Dendritic cell treated with granulocyte-macrophage colony-stimulating factor and Interleukin-4, amounts not matched to agents 40 ng/mL and 50 ng/mL, for 4 days (primary cell): ENCODE measurements around the gene HMCN2.

Experiments
- H3K27ac Mint-ChIP-seq: one replicate; pipeline ENCODE4 v1.8.0; 2022; ENCODE audit warnings: mild to moderate bottlenecking, mixed read lengths
- H3K27me3 Mint-ChIP-seq: one replicate; pipeline ENCODE4 v1.8.0; 2022; ENCODE audit warnings: mild to moderate bottlenecking, mixed read lengths
- H3K36me3 Mint-ChIP-seq: one replicate; pipeline ENCODE4 v1.8.0; 2022; ENCODE audit warnings: low read depth, mixed read lengths
- H3K4me1 Mint-ChIP-seq: one replicate; pipeline ENCODE4 v1.8.0; 2022; ENCODE audit warnings: low read depth, mixed read lengths
- H3K4me3 Mint-ChIP-seq: one replicate; pipeline ENCODE4 v1.8.0; 2022; ENCODE audit warnings: mild to moderate bottlenecking, moderate library complexity, mixed read lengths
- H3K9me3 Mint-ChIP-seq: one replicate; pipeline ENCODE4 v1.8.0; 2022; ENCODE audit warnings: mixed read lengths
- intact Hi-C: fragments of 100-400 bp; cut with micrococcal nuclease; formaldehyde crosslinking; loops from one replicate; pipeline ENCODE4 v1.15.0; 2022

The HMCN2 gene

GRCh38 chr9:130346431-130346830 lies 80.9 kb downstream of the HMCN2 start:
- Mint-ChIP-seq H3K27ac (no peak overlapping the region), H3K4me3 (no peak overlapping the region), H3K9me3 (no peaks in the 10 kb centered on the region), H3K36me3 (no peaks in the 10 kb centered on the region), H3K4me1 (no peaks in the 10 kb centered on the region), H3K27me3 (peaks cover 2% of the 10 kb centered on the region)
- intact Hi-C loops, result no loop called here

- no peaks in the 10 kb centered on the region for H3K4me1 Mint-ChIP-seq
- H3K27ac Mint-ChIP-seq, result no peak overlapping the region
- H3K36me3 Mint-ChIP-seq, result no peaks in the 10 kb centered on the region
- no peak overlapping the region for H3K4me3 Mint-ChIP-seq
- intact Hi-C loops, result no loop called here
- H3K27me3 Mint-ChIP-seq, result peaks cover 2% of the 10 kb centered on the region
- no peaks in the 10 kb centered on the region for H3K9me3 Mint-ChIP-seq
These were observed 81.5 kb downstream of the HMCN2 start for GRCh38 chr9:130347036-130347435.

- H3K27ac Mint-ChIP-seq, result no peak overlapping the region
- intact Hi-C loops, result no loop called here
- H3K9me3 Mint-ChIP-seq, result no peaks in the 10 kb centered on the region
- H3K4me1 Mint-ChIP-seq, result no peaks in the 10 kb centered on the region
- H3K36me3 Mint-ChIP-seq, result no peaks in the 10 kb centered on the region
- H3K27me3 Mint-ChIP-seq, result no peaks in the 10 kb centered on the region
- H3K4me3 Mint-ChIP-seq, result no peak overlapping the region
These were observed 82.4 kb downstream of the HMCN2 start for GRCh38 chr9:130347931-130348330.

GRCh38 chr9:130348341-130348740 lies 82.8 kb downstream of the HMCN2 start:
- H3K27me3 Mint-ChIP-seq, result no peaks in the 10 kb centered on the region
- no peak overlapping the region for H3K27ac Mint-ChIP-seq
- intact Hi-C loops, result no loop called here
- H3K36me3 Mint-ChIP-seq, result no peaks in the 10 kb centered on the region
- no peaks in the 10 kb centered on the region for H3K9me3 Mint-ChIP-seq
- H3K4me3 Mint-ChIP-seq, result no peak overlapping the region
- H3K4me1 Mint-ChIP-seq, result no peaks in the 10 kb centered on the region

- H3K27ac Mint-ChIP-seq, result no peak overlapping the region
- no peaks in the 10 kb centered on the region for H3K27me3 Mint-ChIP-seq
- no peaks in the 10 kb centered on the region for H3K4me1 Mint-ChIP-seq
- no peaks in the 10 kb centered on the region for H3K9me3 Mint-ChIP-seq
- H3K36me3 Mint-ChIP-seq, result no peaks in the 10 kb centered on the region
- intact Hi-C loops, result no loop called here
- no peak overlapping the region for H3K4me3 Mint-ChIP-seq
These were observed 83.3 kb downstream of the HMCN2 start for GRCh38 chr9:130348881-130349280.

- Mint-ChIP-seq H3K27ac (no peak overlapping the region), H3K4me3 (no peak overlapping the region), H3K27me3 (no peaks in the 10 kb centered on the region), H3K9me3 (no peaks in the 10 kb centered on the region), H3K36me3 (no peaks in the 10 kb centered on the region), H3K4me1 (no peaks in the 10 kb centered on the region)
- intact Hi-C loops, result no loop called here
These were observed 83.8 kb downstream of the HMCN2 start for GRCh38 chr9:130349398-130349797.

- Mint-ChIP-seq H3K4me3 (no peak overlapping the region), H3K27ac (no peak overlapping the region), H3K4me1 (no peaks in the 10 kb centered on the region), H3K9me3 (no peaks in the 10 kb centered on the region), H3K36me3 (no peaks in the 10 kb centered on the region), H3K27me3 (no peaks in the 10 kb centered on the region)
- intact Hi-C loops, result no loop called here
These were observed 85.8 kb downstream of the HMCN2 start for GRCh38 chr9:130351343-130351742.

GRCh38 chr9:130352081-130352480 lies 86.5 kb downstream of the HMCN2 start:
- Mint-ChIP-seq H3K27me3 (no peaks in the 10 kb centered on the region), H3K36me3 (no peaks in the 10 kb centered on the region), H3K4me1 (no peaks in the 10 kb centered on the region), H3K9me3 (no peaks in the 10 kb centered on the region), H3K4me3 (no peak overlapping the region), H3K27ac (no peak overlapping the region)
- intact Hi-C loops, result no loop called here

- Mint-ChIP-seq H3K9me3 (no peaks in the 10 kb centered on the region), H3K4me1 (no peaks in the 10 kb centered on the region), H3K27me3 (no peaks in the 10 kb centered on the region), H3K27ac (no peak overlapping the region), H3K4me3 (no peak overlapping the region), H3K36me3 (no peaks in the 10 kb centered on the region)
- intact Hi-C loops, result no loop called here
These were observed 87.2 kb downstream of the HMCN2 start for GRCh38 chr9:130352586-130353285.

GRCh38 chr9:130354378-130354777 lies 88.8 kb downstream of the HMCN2 start:
- intact Hi-C loops, result no loop called here
- H3K9me3 Mint-ChIP-seq, result no peaks in the 10 kb centered on the region
- no peaks in the 10 kb centered on the region for H3K4me1 Mint-ChIP-seq
- no peak overlapping the region for H3K4me3 Mint-ChIP-seq
- no peaks in the 10 kb centered on the region for H3K27me3 Mint-ChIP-seq
- no peaks in the 10 kb centered on the region for H3K36me3 Mint-ChIP-seq
- no peak overlapping the region for H3K27ac Mint-ChIP-seq

- no peak overlapping the region for H3K27ac Mint-ChIP-seq
- no peak overlapping the region for H3K4me3 Mint-ChIP-seq
- intact Hi-C loops, result no loop called here
- H3K4me1 Mint-ChIP-seq, result no peaks in the 10 kb centered on the region
- no peaks in the 10 kb centered on the region for H3K9me3 Mint-ChIP-seq
- H3K36me3 Mint-ChIP-seq, result no peaks in the 10 kb centered on the region
- no peaks in the 10 kb centered on the region for H3K27me3 Mint-ChIP-seq
These were observed 89.2 kb downstream of the HMCN2 start for GRCh38 chr9:130354806-130355205.

- H3K4me1 Mint-ChIP-seq, result no peaks in the 10 kb centered on the region
These were observed 90.5 kb downstream of the HMCN2 start for GRCh38 chr9:130356033-130356432.

GRCh38 chr9:130356877-130357584 lies 91.5 kb downstream of the HMCN2 start:
- H3K9me3 Mint-ChIP-seq, result no peaks in the 10 kb centered on the region
- no peaks in the 10 kb centered on the region for H3K4me1 Mint-ChIP-seq
- no peaks in the 10 kb centered on the region for H3K27me3 Mint-ChIP-seq
- no peak overlapping the region for H3K27ac Mint-ChIP-seq
- intact Hi-C loops, result no loop called here
- H3K4me3 Mint-ChIP-seq, result no peak overlapping the region
- H3K36me3 Mint-ChIP-seq, result no peaks in the 10 kb centered on the region

More at GRCh38 chr9:130356033-130356432, 90.5 kb downstream of the HMCN2 start:
- intact Hi-C loops, result no loop called here
- Mint-ChIP-seq H3K27me3 (no peaks in the 10 kb centered on the region), H3K4me3 (no peak overlapping the region), H3K36me3 (no peaks in the 10 kb centered on the region), H3K9me3 (no peaks in the 10 kb centered on the region), H3K27ac (no peak overlapping the region)

GRCh38 chr9:130358928-130359327 lies 93.4 kb downstream of the HMCN2 start:
- Mint-ChIP-seq H3K9me3 (no peaks in the 10 kb centered on the region), H3K36me3 (no peaks in the 10 kb centered on the region)

GRCh38 chr9:130359819-130360218 lies 94.3 kb downstream of the HMCN2 start:
- Mint-ChIP-seq H3K4me1 (no peaks in the 10 kb centered on the region), H3K27ac (no peak overlapping the region), H3K4me3 (no peak overlapping the region), H3K9me3 (no peaks in the 10 kb centered on the region), H3K36me3 (no peaks in the 10 kb centered on the region), H3K27me3 (no peaks in the 10 kb centered on the region)
- intact Hi-C loops, result no loop called here

More at GRCh38 chr9:130358928-130359327, 93.4 kb downstream of the HMCN2 start:
- Mint-ChIP-seq H3K27me3 (no peaks in the 10 kb centered on the region), H3K4me3 (no peak overlapping the region), H3K27ac (no peak overlapping the region), H3K4me1 (no peaks in the 10 kb centered on the region)
- intact Hi-C loops, result no loop called here
